Naive thymus-derived CD4-positive, alpha-beta T cell (primary cell): ENCODE results near the gene AIF1L. TPM values are rescaled to one million over a fixed set of nuclear protein-coding genes. Genes with fewer than 3 reads are reported as not detected.
"Not testable (repeated sequence)": the region's sequence is repeated elsewhere in the genome, so short reads cannot be mapped to it uniquely, and the experiment has no call there.

Experiments used
- ATAC-seq: fragments of 150-1000 bp; cut with Tn5 transposase; 2 replicates; pipeline ENCODE4 v1.10.0; 2021; ENCODE audit warnings: mild to moderate bottlenecking, moderate library complexity
- CTCF ChIA-PET: fragments of 350-600 bp; sonication (Branson Sonifier 250); formaldehyde crosslinking; loops from one replicate; lab custom pipeline; 2021; ENCODE audit warnings: antibody characterized with exemption; lab: Charles Lee
- POLR2A ChIA-PET: fragments of 350-600 bp; sonication (Branson Sonifier 250); formaldehyde crosslinking; loops from one replicate; lab custom pipeline; 2021; ENCODE audit warnings: antibody characterized with exemption, inconsistent platforms; lab: Charles Lee
- DNase-seq, 9 donors: peaks; one replicate each; pipeline versions ENCODE4 v3.0.0 to v3.0.0-alpha.2; 2020 to 2022; ENCODE audit warnings: mixed read lengths in 1 of 9
- H3K27ac ChIP-seq: one replicate; pipeline ENCODE4 v1.7.0; 2013; ENCODE audit warnings: mild to moderate bottlenecking, low read depth, low read length, moderate library complexity
- H3K27me3 ChIP-seq, 2 donors: one replicate each; pipeline ENCODE4 v1.7.0; 2013; ENCODE audit warnings: low read length in 2 of 2, mild to moderate bottlenecking in 2 of 2, moderate library complexity in 2 of 2; ENCODE audit not compliant: control insufficient read depth in 2 of 2, insufficient read depth in 2 of 2
- H3K36me3 ChIP-seq, 3 experiments: 1 replicate in 2 of 3; 2 replicates in 1 of 3; pipeline ENCODE4 v1.7.0; 2013; ENCODE audit warnings: low read length in 3 of 3, mild to moderate bottlenecking in 3 of 3, moderate library complexity in 1 of 3; ENCODE audit not compliant: insufficient read depth in 3 of 3, control insufficient read depth in 2 of 3
- H3K4me1 ChIP-seq, 2 donors: one replicate each; pipeline ENCODE4 v1.7.0; 2013; ENCODE audit warnings: low read length in 2 of 2, mild to moderate bottlenecking in 2 of 2, moderate library complexity in 1 of 2; ENCODE audit not compliant: control insufficient read depth in 2 of 2, insufficient read depth in 2 of 2
- H3K4me3 ChIP-seq: 2 replicates; pipeline ENCODE4 v1.7.0; 2013; ENCODE audit warnings: mild to moderate bottlenecking, low read length
- H3K9me3 ChIP-seq, 3 experiments: 1 replicate in 2 of 3; 2 replicates in 1 of 3; pipeline ENCODE4 v1.7.0; 2013; ENCODE audit warnings: low read length in 3 of 3; ENCODE audit not compliant: control insufficient read depth in 2 of 3
- H3K27ac Mint-ChIP-seq, 9 donors: one replicate each; pipeline ENCODE4 v1.8.0; 2020 to 2022; ENCODE audit warnings: mixed read lengths in 9 of 9, mild to moderate bottlenecking in 8 of 9, moderate library complexity in 5 of 9, inconsistent platforms in 2 of 9
- H3K27me3 Mint-ChIP-seq, 5 donors: one replicate each; pipeline ENCODE4 v1.8.0; 2021 to 2022; ENCODE audit warnings: mixed read lengths in 5 of 5, mild to moderate bottlenecking in 1 of 5
- H3K36me3 Mint-ChIP-seq, 5 donors: one replicate each; pipeline ENCODE4 v1.8.0; 2020 to 2022; ENCODE audit warnings: mixed read lengths in 5 of 5, mild to moderate bottlenecking in 3 of 5, inconsistent platforms in 1 of 5
- H3K4me1 Mint-ChIP-seq, 7 donors: one replicate each; pipeline ENCODE4 v1.8.0; 2020 to 2022; ENCODE audit warnings: mixed read lengths in 7 of 7, mild to moderate bottlenecking in 3 of 7, inconsistent platforms in 1 of 7
- H3K4me3 Mint-ChIP-seq, 10 donors: one replicate each; pipeline ENCODE4 v1.8.0; 2020 to 2022; ENCODE audit warnings: mild to moderate bottlenecking in 10 of 10, mixed read lengths in 10 of 10, moderate library complexity in 6 of 10, inconsistent platforms in 2 of 10
- H3K9me3 Mint-ChIP-seq, 11 donors: one replicate each; pipeline ENCODE4 v1.8.0; 2020 to 2022; ENCODE audit warnings: mixed read lengths in 11 of 11, mild to moderate bottlenecking in 4 of 11, inconsistent platforms in 1 of 11, moderate library complexity in 1 of 11
- intact Hi-C, 2 donors: fragments of 100-400 bp; cut with micrococcal nuclease; formaldehyde crosslinking; loops; one replicate each; pipeline ENCODE4 v1.15.1; 2023
- polyA plus RNA-seq, 2 donors: library from polyadenylated mRNA; unstranded; fragments of 300-500 nt; fragmentation: Illumina TruSeq; gene quantifications; one replicate each; pipeline ENCODE4 v1.2.3, GENCODE V29; 2021
- total RNA-seq, 6 experiments: library from RNA in 5 of 6; stranded (reverse) in 5 of 6; gene quantifications; 1 replicate in 5 of 6; 2 replicates in 1 of 6; pipeline ENCODE4 v1.2.3 and lab custom pipeline; 2021 to 2026

Gene AIF1L
- total and polyA plus RNA-seq, 7 experiments from 2014 or later = 0.10 to 0.44 (median 0.22) TPM; not detected in 1

DNA sequence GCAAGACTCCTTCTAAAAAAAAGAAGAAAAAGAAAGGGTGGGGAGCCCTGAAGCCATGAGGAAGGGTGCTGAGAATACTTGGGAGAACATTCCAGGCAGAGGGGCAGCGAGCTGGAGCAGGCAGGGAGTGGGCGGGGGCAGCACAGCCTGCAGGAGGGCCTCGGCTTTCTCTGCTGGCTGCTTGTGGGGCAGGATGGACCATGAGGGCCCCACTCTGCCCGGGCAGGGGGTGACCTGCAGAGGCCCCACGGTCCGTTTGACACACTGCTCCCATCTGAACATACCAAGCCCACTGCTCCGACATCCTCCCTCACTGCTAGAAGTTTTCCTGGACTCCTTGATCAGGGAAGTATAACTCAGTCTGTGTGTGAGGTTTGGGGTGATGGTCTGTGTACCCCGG, 17.3 kb downstream of the AIF1L start:
- Histone ChIP-seq H3K4me1 (no peaks in the 10 kb centered on the region), H3K27me3 (no peaks in the 10 kb centered on the region), H3K9me3 (no peaks in the 10 kb centered on the region), H3K36me3 (no peaks in the 10 kb centered on the region), H3K4me3 (no peak overlapping the region), H3K27ac (no peak overlapping the region)
- Mint-ChIP-seq H3K9me3 (no peaks in the 10 kb centered on the region), H3K4me3 (no peak overlapping the region), H3K27me3 (peaks cover 0 to 4% (median 0%) of the 10 kb centered on the region in 5 donors), H3K27ac (no peak overlapping the region), H3K4me1 (peaks cover 0 to 2% (median 0%) of the 10 kb centered on the region in 7 donors), H3K36me3 (no peaks in the 10 kb centered on the region)
- CTCF ChIA-PET = no interaction called here
- intact Hi-C loops = no loop called here
- no peak for ATAC-seq
- no peak for DNase-seq
- POLR2A ChIA-PET = interaction anchor here (0.6 kb wide), 1 partner anchor 1023 kb away, joined by 3 read pairs; no protein-coding TSS in a partner anchor

DNA sequence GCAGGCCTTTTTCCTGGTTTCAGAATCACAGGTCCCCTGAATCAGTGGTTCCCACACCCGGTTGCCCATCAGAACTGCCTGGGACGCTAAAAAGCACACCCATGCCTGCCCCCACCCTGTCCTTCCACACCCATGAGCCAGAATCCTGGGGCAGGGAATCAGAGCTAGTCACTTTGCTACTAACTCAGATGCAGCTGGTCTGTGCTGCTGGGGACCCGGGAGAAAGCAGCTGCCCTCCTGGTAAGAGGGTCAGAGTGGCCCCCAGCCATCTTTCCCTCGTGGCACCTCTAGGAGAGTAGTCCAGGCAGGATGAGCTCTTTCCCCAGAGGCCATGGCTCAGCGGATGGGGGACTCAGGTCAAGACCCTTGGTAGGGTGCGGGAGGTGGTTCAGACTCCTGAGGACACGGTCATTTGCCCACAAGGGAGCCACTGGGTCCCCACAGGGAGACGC, 17.8 kb downstream of the AIF1L start:
- H3K9me3 Mint-ChIP-seq = no peaks in the 10 kb centered on the region
- Histone ChIP-seq H3K27me3 (no peaks in the 10 kb centered on the region), H3K36me3 (no peaks in the 10 kb centered on the region), H3K9me3 (no peaks in the 10 kb centered on the region), H3K27ac (no peak overlapping the region), H3K4me3 (no peak overlapping the region), H3K4me1 (no peaks in the 10 kb centered on the region)
- H3K36me3 Mint-ChIP-seq = no peaks in the 10 kb centered on the region
- peaks cover 0 to 2% (median 0%) of the 10 kb centered on the region in 7 donors for H3K4me1 Mint-ChIP-seq
- H3K4me3 Mint-ChIP-seq = no peak overlapping the region
- no peak for DNase-seq
- ChIA-PET POLR2A (interaction anchor here (0.6 kb wide), 1 partner anchor 1023 kb away, joined by 3 read pairs; no protein-coding TSS in a partner anchor), CTCF (no interaction called here)
- intact Hi-C loops = no loop called here
- H3K27me3 Mint-ChIP-seq = peaks cover 0 to 7% (median 0%) of the 10 kb centered on the region in 5 donors
- ATAC-seq = no peak
- no peak overlapping the region for H3K27ac Mint-ChIP-seq

DNA sequence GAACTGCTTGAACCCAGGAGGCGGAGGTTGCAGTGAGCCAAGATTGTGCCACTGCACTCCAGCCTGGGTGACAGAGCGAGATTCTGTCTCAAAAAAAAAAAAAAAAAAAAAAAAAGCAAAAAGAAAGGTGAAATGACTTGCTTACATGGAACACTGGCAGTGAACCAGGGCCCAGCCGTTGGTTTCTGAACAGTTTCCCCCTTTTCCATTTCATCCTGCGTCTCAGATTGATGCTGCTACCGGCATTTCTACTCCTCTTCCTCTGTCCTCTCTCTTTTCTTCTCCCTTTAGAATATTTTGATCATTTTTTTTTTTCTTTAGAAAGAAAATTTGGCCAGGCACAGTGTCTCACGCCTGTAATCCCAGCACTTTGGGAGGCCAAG, 19.0 kb downstream of the AIF1L start:
- H3K4me1 Mint-ChIP-seq, H3K36me3 ChIP-seq, H3K27ac ChIP-seq, CTCF ChIA-PET, H3K27me3 ChIP-seq, H3K27me3 Mint-ChIP-seq, H3K9me3 Mint-ChIP-seq, H3K4me3 Mint-ChIP-seq, H3K4me3 ChIP-seq, DNase-seq, POLR2A ChIA-PET, ATAC-seq, H3K9me3 ChIP-seq, H3K4me1 ChIP-seq, intact Hi-C loops, H3K36me3 Mint-ChIP-seq: not testable (repeated sequence)
- peak overlapping the region in 1 of 9 donors; percentile 51 for H3K27ac Mint-ChIP-seq

DNA sequence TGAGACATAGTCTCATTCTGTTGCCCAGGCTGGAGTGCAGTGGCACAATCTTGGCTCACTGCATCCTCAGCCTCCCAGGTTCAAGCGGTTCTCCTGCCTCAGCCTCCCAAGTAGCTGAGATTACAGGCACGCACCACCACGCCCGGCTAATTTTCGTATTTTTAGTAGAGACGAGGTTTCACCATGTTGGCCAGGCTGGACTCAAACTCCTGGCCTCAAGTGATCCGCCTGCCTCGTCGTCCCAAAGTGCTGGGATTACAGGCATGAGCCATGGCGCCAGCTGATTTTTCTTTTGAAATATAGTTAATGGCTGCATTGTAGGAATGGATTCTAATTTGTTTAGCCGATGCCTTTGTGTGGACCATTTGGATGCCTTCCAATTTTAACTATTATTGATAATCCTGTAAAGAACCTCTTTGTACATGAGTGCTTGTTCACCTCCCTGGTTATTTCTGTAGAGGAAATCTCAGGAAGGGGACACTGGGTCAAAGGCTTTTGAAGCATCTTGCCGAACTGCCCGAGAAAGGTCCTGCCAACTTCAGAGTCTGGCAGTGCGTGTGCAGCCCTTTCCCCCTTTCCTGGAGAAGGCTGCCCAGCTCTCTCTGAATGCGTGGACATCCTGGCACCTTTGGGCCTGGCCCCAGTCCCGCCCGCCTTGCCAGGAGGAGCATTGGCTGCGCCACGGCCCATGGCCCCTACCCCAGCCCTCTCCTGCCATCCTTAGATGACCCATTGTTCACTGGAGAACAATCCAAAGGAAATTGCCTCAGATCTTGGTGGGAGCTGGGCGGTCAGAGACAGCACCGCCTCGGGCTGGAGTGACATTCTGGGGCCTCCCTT, 20.2 kb downstream of the AIF1L start:
- no peak for ATAC-seq
- Histone ChIP-seq H3K27me3 (no peaks in the 10 kb centered on the region), H3K4me3 (no peak overlapping the region), H3K9me3 (no peaks in the 10 kb centered on the region), H3K27ac (no peak overlapping the region), H3K4me1 (no peaks in the 10 kb centered on the region), H3K36me3 (no peaks in the 10 kb centered on the region)
- H3K27me3 Mint-ChIP-seq = peaks cover 0 to 9% (median 0%) of the 10 kb centered on the region in 5 donors
- H3K36me3 Mint-ChIP-seq = no peaks in the 10 kb centered on the region
- no peak overlapping the region for H3K27ac Mint-ChIP-seq
- peaks cover 0 to 2% (median 0%) of the 10 kb centered on the region in 7 donors for H3K4me1 Mint-ChIP-seq
- POLR2A ChIA-PET = interaction anchor here (1.0 kb wide), 1 partner anchor 9 kb away, joined by 4 read pairs; the partner anchor contains the start of gene NUP214
- no peaks in the 10 kb centered on the region for H3K9me3 Mint-ChIP-seq
- no peak for DNase-seq
- CTCF ChIA-PET = no interaction called here
- H3K4me3 Mint-ChIP-seq = no peak overlapping the region
- intact Hi-C loops = no loop called here

DNA sequence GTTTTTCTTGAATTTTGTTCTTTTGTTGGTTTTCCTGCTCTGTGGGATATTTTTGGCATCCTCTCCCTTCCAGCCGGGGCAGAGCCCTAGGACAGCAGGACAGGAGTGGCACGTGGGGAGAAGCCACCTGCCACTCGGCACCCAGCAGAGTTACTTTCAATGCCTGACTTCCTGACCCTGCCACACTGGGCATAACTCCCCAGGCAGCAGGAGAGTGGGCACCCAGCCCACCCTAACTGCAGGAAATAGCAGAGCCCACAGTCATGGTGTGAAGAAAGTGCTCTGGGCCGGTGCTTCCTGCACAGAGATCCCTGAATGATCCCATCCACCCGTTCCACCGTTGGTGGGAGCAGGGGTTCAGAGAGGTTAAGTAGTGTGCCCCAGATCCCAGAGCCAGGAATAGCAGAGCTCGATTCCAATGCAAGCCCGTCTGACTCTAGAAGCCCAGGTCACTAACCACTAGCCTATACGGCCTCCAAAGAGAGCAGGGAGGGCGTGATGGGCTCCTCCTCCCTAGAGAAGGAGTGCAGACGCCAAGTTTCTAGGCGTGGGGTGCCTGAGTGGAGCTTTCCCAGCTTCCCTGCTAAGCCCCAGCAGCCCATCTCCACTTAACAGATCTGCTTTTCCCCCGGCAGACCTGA, 20.9 kb downstream of the AIF1L start:
- Histone ChIP-seq H3K4me1 (no peaks in the 10 kb centered on the region), H3K9me3 (no peaks in the 10 kb centered on the region), H3K4me3 (no peak overlapping the region), H3K27ac (no peak overlapping the region), H3K36me3 (no peaks in the 10 kb centered on the region), H3K27me3 (no peaks in the 10 kb centered on the region)
- ChIA-PET CTCF (no interaction called here), POLR2A (interaction anchor here (1.0 kb wide), 1 partner anchor 8 kb away, joined by 4 read pairs; the partner anchor contains the start of gene NUP214)
- Mint-ChIP-seq H3K9me3 (no peaks in the 10 kb centered on the region), H3K27me3 (peaks cover 0 to 9% (median 0%) of the 10 kb centered on the region in 5 donors), H3K4me3 (no peak overlapping the region), H3K36me3 (no peaks in the 10 kb centered on the region), H3K27ac (no peak overlapping the region), H3K4me1 (peaks cover 0 to 2% (median 0%) of the 10 kb centered on the region in 7 donors)
- ATAC-seq (no peak), DNase-seq (no peak)
- intact Hi-C loops = no loop called here

DNA sequence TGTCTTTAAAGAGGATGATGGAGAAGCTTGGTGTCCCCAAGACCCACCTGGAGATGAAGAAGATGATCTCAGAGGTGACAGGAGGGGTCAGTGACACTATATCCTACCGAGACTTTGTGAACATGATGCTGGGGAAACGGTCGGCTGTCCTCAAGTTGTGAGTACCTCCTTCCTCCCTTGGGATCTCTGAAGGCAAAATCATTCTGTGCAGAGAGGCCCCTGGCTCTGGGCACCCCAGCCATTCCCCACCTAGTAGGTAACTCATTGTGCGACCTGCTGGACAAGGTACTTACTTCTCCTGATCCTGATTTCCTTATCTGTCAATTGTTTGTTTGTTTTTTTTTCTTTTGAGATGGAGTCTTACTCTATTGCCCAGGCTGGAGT, 21.4 kb downstream of the AIF1L start:
- no peaks in the 10 kb centered on the region for H3K9me3 Mint-ChIP-seq
- no peak overlapping the region for H3K27ac ChIP-seq

More for the DNA sequence above, 21.4 kb downstream of the AIF1L start:
- DNase-seq (no peak), ATAC-seq (no peak)
- intact Hi-C loops = no loop called here
- POLR2A ChIA-PET = interaction anchor here (1.0 kb wide), 1 partner anchor 8 kb away, joined by 4 read pairs; the partner anchor contains the start of gene NUP214
- Histone ChIP-seq H3K9me3 (no peaks in the 10 kb centered on the region), H3K4me1 (no peaks in the 10 kb centered on the region), H3K36me3 (no peaks in the 10 kb centered on the region), H3K27me3 (no peaks in the 10 kb centered on the region), H3K4me3 (no peak overlapping the region)
- no peaks in the 10 kb centered on the region for H3K36me3 Mint-ChIP-seq
- CTCF ChIA-PET = interaction anchor here (0.6 kb wide), 1 partner anchor 28 kb away, joined by 3 read pairs; no protein-coding TSS in a partner anchor
- H3K27me3 Mint-ChIP-seq = peaks cover 0 to 9% (median 0%) of the 10 kb centered on the region in 5 donors
- H3K4me3 Mint-ChIP-seq = no peak overlapping the region
- no peak overlapping the region for H3K27ac Mint-ChIP-seq
- peaks cover 0 to 2% (median 0%) of the 10 kb centered on the region in 7 donors for H3K4me1 Mint-ChIP-seq
